IPS DF 4.7 (cell line): ENCODE results near the gene SCART1.
"Not testable (repeated sequence)": the region's sequence is repeated elsewhere in the genome, so short reads cannot be mapped to it uniquely, and the experiment has no call there.

Experiments used
- DNase-seq: peaks from one replicate; pipeline ENCODE4 v3.0.0-alpha.2; 2013; ENCODE audit warnings: low spot score; ENCODE audit errors: extremely low read depth

The SCART1 gene

GRCh38 chr10:133455611-133456031 is 1.9 kb downstream of the SCART1 start:
- no peak for DNase-seq

- DNase-seq, result no peak
Measured at GRCh38 chr10:133456041-133456951, 2.6 kb downstream of the SCART1 start.

- no peak for DNase-seq
Measured at GRCh38 chr10:133457100-133457841, 3.5 kb downstream of the SCART1 start.

GRCh38 chr10:133458021-133458709 is 4.4 kb downstream of the SCART1 start:
- DNase-seq, result no peak

GRCh38 chr10:133458710-133459453 is 5.1 kb downstream of the SCART1 start:
- no peak for DNase-seq

GRCh38 chr10:133459454-133460207 is 5.9 kb downstream of the SCART1 start:
- DNase-seq, result no peak

GRCh38 chr10:133460208-133460769 is 6.5 kb downstream of the SCART1 start:
- DNase-seq, result no peak

GRCh38 chr10:133461027-133461426 is 7.3 kb downstream of the SCART1 start:
- no peak for DNase-seq

- DNase-seq, result no peak
Measured at GRCh38 chr10:133461841-133462240, 8.1 kb downstream of the SCART1 start.

GRCh38 chr10:133462512-133463305 is 9.0 kb downstream of the SCART1 start:
- no peak for DNase-seq

- DNase-seq, result no peak
Measured at GRCh38 chr10:133464582-133465031, 10.9 kb downstream of the SCART1 start.

GRCh38 chr10:133465191-133465949 is 11.6 kb downstream of the SCART1 start:
- no peak for DNase-seq

- no peak for DNase-seq
Measured at GRCh38 chr10:133465950-133466474, 12.3 kb downstream of the SCART1 start.

- no peak for DNase-seq
Measured at GRCh38 chr10:133466683-133467275, 13.0 kb downstream of the SCART1 start.

GRCh38 chr10:133467286-133467911 is 13.7 kb downstream of the SCART1 start:
- no peak for DNase-seq

- DNase-seq, result not testable (repeated sequence)
Measured at GRCh38 chr10:133469205-133469604, 15.5 kb downstream of the SCART1 start.
